Upper lobe of right lung (tissue), 1 donor: ENCODE results near the gene ANTXRL. TPM values are rescaled to one million over a fixed set of nuclear protein-coding genes. Genes with fewer than 3 reads are reported as not detected.
A peak's percentile ranks its signal among the peaks of the same experiment; 100 is the strongest.
"Not testable (repeated sequence)": the region's sequence is repeated elsewhere in the genome, so short reads cannot be mapped to it uniquely, and the experiment has no call there.

ENCODE experiments used
- ATAC-seq: fragments of 200-7000 bp; cut with Tn5 transposase; one replicate; pipeline ENCODE4 v1.9.1; 2020; ENCODE audit warnings: mild to moderate bottlenecking, moderate library complexity
- DNase-seq: peaks from one replicate; pipeline ENCODE4 v3.0.0-alpha.2; 2020
- H3K27ac ChIP-seq: fragments of 200-600 bp; one replicate; pipeline ENCODE4 v1.8.0; 2022
- H3K27me3 ChIP-seq: fragments of 200-600 bp; one replicate; pipeline ENCODE4 v1.8.0; 2022; ENCODE audit warnings: mild to moderate bottlenecking
- H3K36me3 ChIP-seq: fragments of 200-600 bp; one replicate; pipeline ENCODE4 v1.8.0; 2022
- H3K4me1 ChIP-seq: fragments of 200-600 bp; one replicate; pipeline ENCODE4 v1.8.0; 2022
- H3K4me3 ChIP-seq: fragments of 200-600 bp; one replicate; pipeline ENCODE4 v1.8.0; 2022; ENCODE audit warnings: mild to moderate bottlenecking
- H3K9me3 ChIP-seq: fragments of 200-600 bp; one replicate; pipeline ENCODE4 v1.8.0; 2022
- intact Hi-C: fragments of 100-400 bp; cut with DNase I; formaldehyde crosslinking; loops from one replicate; pipeline ENCODE4 v1.11.0; 2022
- total RNA-seq: library from RNA; stranded (reverse); fragmentation: NEBNext Ultra II Directional; extraction: Animal tissue kit (Norgen Biotek cat#: 25700); gene quantifications from one replicate; pipeline ENCODE4 v1.2.1, GENCODE V29; 2021
- TF ChIP-seq, protein P1 (sequence below): fragments of 200-600 bp; IDR thresholded peaks from one replicate; pipeline ENCODE4 v1.8.0; 2022; ENCODE audit warnings: antibody characterized with exemption
- donor health status: DM: no; HTN: yes; CAD: no; lungs with severe emphysema.

The ANTXRL gene
- total RNA-seq, 1 donor from 2014 or later = not detected

DNA sequence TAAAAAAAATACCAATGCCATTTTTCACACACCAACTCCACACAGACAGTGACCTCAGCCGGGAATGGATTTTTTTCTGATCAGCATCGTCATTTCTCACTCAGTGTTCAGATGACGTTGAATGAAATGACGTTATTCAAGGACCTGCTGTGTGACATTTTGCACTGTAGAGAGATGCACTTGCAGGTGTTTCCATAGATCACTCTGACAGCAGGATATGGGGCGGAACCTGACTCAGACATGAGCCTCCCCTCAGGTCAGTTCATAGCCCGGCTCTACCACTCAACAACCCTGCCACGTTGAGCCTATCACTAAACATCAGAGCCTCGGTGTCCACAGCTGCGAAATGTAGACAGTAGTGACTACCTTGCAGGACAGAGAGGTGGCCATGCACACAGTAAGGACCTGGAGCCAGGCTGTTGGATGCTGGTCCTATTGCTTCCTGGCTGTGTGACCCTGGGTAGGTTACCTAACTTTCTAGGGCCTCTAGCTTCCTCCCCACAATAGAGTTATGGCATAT is 41.4 kb upstream of the ANTXRL start:
- ATAC-seq = no peak
- Histone ChIP-seq H3K27ac (no peak overlapping the region), H3K4me3 (no peak overlapping the region), H3K9me3 (peaks cover 11% of the 10 kb centered on the region), H3K27me3 (no peaks in the 10 kb centered on the region), H3K4me1 (no peaks in the 10 kb centered on the region), H3K36me3 (no peaks in the 10 kb centered on the region)
- no peak for DNase-seq
- TF ChIP-seq, protein P1, sequence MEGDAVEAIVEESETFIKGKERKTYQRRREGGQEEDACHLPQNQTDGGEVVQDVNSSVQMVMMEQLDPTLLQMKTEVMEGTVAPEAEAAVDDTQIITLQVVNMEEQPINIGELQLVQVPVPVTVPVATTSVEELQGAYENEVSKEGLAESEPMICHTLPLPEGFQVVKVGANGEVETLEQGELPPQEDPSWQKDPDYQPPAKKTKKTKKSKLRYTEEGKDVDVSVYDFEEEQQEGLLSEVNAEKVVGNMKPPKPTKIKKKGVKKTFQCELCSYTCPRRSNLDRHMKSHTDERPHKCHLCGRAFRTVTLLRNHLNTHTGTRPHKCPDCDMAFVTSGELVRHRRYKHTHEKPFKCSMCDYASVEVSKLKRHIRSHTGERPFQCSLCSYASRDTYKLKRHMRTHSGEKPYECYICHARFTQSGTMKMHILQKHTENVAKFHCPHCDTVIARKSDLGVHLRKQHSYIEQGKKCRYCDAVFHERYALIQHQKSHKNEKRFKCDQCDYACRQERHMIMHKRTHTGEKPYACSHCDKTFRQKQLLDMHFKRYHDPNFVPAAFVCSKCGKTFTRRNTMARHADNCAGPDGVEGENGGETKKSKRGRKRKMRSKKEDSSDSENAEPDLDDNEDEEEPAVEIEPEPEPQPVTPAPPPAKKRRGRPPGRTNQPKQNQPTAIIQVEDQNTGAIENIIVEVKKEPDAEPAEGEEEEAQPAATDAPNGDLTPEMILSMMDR = no peak
- intact Hi-C loops = no loop called here

DNA sequence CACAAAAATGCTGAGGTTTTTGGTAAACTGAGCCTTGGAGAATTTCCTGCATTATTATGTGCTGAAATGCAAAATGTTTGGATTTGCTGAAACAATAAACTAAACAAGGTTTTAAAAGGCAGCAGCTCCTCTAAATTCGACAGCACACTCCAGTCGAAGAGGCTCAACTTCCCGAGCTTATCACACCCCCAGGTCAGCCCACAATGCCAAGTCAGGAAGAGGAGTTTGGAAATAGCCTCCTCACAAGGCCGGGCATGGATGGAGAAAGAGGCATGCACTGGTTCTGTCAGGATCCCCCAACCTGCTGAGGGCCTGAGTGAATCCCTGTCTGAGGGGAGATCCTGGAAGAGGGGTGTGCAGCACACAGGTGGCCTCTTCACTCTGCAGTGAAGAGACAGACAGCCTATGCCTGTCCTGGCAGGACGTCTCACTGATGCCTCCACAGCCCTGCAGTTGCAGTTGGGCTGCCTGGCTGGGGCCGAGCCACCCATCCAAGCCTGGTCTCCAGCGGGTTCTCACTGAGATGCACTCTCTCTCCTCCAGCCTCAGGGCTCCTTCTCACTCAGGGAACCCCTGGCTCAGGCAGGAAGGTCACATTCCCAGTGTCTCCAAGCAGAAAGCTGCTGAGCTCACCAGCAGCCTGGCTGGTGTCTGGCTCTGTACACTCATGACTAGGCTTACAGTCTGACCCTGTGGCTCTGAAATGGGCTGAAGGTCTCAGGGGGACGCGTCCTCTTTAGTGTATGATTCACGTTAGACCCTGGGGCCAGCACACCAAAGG is 40.2 kb upstream of the ANTXRL start:
- intact Hi-C loops, H3K27ac ChIP-seq, ATAC-seq, H3K36me3 ChIP-seq, H3K4me1 ChIP-seq, H3K27me3 ChIP-seq, H3K4me3 ChIP-seq: not testable (repeated sequence)
- H3K9me3 ChIP-seq = peaks cover 11% of the 10 kb centered on the region
- DNase-seq = peak; percentile 27

DNA sequence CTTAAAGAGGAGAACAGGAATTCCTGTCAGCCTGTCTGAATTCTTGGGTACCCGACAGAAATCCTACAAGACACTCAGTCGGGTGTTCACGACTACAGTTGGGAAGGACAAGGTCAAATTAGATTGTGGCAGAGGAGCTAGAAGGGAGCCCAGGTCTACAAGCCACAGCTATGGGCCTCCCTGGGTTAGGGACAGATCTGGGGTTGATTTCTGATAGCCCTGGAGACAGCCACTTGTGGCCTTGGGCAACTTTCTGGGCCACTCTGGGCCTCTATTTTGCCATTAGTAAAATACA is 39.7 kb upstream of the ANTXRL start:
- DNase-seq (no peak), ATAC-seq (no peak)
- H3K27me3 ChIP-seq = no peaks in the 10 kb centered on the region
- no peak overlapping the region for H3K4me3 ChIP-seq
- H3K36me3 ChIP-seq = no peaks in the 10 kb centered on the region
- H3K27ac ChIP-seq = no peak overlapping the region
- TF ChIP-seq, protein P1 = no peak
- no peaks in the 10 kb centered on the region for H3K4me1 ChIP-seq
- peaks cover 6% of the 10 kb centered on the region for H3K9me3 ChIP-seq
- intact Hi-C loops = no loop called here

DNA sequence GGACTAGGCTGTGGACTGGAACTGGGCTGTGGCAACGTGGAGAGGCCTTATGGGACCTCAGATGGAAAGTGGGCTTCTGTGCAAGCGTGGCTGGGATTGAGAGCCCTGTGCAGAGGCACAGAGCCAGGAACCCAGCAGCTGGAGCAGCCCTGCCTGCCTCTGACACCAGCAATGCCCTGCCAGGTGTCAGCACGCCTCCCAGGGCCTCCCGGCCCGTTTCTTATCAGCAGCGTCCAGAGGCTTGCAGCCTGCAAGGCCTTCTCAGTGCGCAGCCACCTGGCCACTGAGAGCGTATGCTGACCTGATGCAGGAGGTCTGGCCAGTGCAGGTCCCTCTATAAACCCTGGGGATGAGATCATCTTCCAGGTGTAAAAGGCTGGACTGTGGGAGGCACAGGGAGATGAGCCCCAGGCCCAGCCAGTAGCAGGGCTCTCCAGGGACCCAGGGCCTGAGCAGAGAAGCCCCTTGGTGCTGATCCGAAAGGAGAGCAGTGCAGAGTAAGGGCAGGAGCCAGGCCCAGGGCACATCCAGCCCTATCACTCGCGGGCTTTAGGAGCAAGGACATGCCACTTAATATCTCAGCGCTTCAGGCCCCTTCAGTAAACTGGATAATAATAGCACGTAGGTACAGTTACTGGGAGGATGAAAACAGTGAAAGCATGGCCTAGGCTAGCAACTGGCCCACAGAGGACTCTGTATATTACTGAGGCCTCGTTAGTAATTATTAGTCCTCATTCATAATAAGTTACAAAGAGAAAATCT is 38.8 kb upstream of the ANTXRL start:
- Histone ChIP-seq H3K9me3 (no peaks in the 10 kb centered on the region), H3K4me1 (no peaks in the 10 kb centered on the region), H3K27ac (no peak overlapping the region), H3K27me3 (no peaks in the 10 kb centered on the region), H3K4me3 (no peak overlapping the region), H3K36me3 (no peaks in the 10 kb centered on the region)
- DNase-seq (peak; percentile 40), ATAC-seq (no peak)
- intact Hi-C loops = no loop called here
- TF ChIP-seq, protein P1 = no peak

DNA sequence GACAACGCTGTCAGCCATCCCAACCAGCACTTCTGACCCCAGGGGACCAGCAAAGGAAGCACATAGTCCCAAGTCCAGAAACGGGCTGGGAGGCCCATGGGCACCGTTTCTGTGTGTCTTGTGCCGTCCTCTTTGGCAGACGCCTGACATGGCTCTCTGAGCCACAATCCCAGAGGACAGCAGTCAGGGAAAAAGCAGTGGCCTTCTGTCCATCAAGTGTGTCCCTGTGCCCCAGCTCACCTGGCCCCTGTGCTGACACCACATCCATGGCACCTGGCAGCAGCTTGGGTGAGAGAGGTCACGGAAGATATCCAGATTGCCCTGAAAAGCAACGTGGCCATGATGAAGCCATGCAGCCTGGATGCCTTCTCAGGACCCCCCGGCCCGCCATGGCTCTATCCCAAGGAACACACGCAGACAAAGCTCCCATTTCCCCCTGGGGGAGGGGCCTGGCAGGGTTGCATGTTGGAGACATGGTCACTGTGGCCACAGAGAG is 38.1 kb upstream of the ANTXRL start:
- Histone ChIP-seq H3K4me1 (no peaks in the 10 kb centered on the region), H3K4me3 (no peak overlapping the region), H3K27me3 (no peaks in the 10 kb centered on the region), H3K27ac (no peak overlapping the region), H3K36me3 (no peaks in the 10 kb centered on the region), H3K9me3 (no peaks in the 10 kb centered on the region)
- no peak for ATAC-seq
- TF ChIP-seq, protein P1 = no peak
- no peak for DNase-seq
- intact Hi-C loops = no loop called here

DNA sequence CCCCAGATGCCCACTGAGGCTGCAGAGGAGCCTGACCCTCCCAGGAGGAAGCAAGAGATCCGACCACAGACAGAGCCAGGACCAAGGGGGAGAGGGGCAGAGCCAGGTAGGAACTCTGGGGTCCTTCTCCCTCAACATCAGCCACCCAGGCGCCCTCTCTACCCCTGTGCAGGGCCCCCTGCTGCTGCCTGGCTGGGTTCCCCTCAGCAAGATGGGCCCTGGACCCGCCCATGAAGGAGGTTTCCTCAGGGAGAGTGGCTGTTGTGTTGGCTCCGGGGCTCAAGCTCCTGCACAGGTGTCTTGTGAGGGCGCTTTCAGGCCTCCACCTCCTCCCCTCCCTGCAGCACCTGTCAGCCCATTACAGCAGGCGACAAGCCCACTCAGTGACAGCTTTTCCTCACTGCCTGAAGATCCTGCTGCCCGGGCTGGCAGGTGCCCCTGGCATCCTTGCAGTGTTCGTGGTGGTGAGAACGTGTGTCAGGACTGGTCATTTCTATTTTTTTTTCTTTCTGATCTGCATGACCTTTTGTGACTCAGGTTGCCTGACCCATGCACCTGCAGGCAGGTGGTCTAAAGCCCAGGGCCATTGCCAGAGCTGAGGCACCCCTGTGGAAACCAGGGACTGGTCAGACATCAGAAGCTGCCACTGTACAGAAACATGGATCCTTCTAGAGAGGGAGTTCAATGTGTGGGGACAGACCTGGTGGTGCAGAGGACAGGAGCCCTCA is 37.0 kb upstream of the ANTXRL start:
- H3K4me3 ChIP-seq, intact Hi-C loops, DNase-seq, H3K27ac ChIP-seq, H3K9me3 ChIP-seq, H3K36me3 ChIP-seq, H3K27me3 ChIP-seq, H3K4me1 ChIP-seq, ATAC-seq: not testable (repeated sequence)
